ENCODE data around the gene UBE3B. TPM values are rescaled to one million over a fixed set of nuclear protein-coding genes. Genes with fewer than 3 reads are reported as not detected.
A peak's percentile ranks its signal among the peaks of the same experiment; 100 is the strongest.

UBE3B gene
- total RNA-seq, 4 donors from 2014 or later, result 14.7 to 64.2 (median 30.7) TPM

DNA sequence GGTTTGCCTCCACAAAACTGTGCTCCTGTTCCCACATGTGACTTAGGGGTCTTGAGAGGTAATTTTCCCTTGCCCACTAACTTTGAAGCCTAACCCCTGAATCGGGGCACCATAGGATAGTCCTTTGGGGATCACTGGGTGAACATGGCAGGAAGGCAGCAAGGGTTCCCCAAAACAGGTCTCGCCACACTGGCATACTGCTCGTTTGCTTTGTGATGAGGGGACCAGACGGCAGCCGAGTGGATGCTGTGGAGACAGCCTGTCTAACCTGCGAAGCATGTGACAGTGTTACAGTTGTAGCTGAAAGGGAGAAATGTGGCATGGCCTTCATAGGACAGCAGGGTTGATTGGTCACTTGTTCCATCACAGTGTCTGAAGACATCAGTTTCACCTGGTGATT is 42.4 kb downstream of the UBE3B start:
- intact Hi-C loops (cut with DNase I; ENCODE audit: low total_unique reads), result no loop called here
- Histone ChIP-seq H3K4me1 (no peaks in the 10 kb centered on the region), H3K27me3 (no peaks in the 10 kb centered on the region), H3K27ac (peak overlapping the region in 1 of 2 donors; percentile 38), H3K4me3 (no peak overlapping the region), H3K9me3 (no peaks in the 10 kb centered on the region), H3K36me3 (no peaks in the 10 kb centered on the region)
- TF ChIP-seq, protein P1, sequence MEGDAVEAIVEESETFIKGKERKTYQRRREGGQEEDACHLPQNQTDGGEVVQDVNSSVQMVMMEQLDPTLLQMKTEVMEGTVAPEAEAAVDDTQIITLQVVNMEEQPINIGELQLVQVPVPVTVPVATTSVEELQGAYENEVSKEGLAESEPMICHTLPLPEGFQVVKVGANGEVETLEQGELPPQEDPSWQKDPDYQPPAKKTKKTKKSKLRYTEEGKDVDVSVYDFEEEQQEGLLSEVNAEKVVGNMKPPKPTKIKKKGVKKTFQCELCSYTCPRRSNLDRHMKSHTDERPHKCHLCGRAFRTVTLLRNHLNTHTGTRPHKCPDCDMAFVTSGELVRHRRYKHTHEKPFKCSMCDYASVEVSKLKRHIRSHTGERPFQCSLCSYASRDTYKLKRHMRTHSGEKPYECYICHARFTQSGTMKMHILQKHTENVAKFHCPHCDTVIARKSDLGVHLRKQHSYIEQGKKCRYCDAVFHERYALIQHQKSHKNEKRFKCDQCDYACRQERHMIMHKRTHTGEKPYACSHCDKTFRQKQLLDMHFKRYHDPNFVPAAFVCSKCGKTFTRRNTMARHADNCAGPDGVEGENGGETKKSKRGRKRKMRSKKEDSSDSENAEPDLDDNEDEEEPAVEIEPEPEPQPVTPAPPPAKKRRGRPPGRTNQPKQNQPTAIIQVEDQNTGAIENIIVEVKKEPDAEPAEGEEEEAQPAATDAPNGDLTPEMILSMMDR (IDR thresholded peaks at IDR 0.05), result no peak
- TF ChIP-seq POLR2A (IDR thresholded peaks at IDR 0.05), result no peak
- DNase-seq, result no peak

DNA sequence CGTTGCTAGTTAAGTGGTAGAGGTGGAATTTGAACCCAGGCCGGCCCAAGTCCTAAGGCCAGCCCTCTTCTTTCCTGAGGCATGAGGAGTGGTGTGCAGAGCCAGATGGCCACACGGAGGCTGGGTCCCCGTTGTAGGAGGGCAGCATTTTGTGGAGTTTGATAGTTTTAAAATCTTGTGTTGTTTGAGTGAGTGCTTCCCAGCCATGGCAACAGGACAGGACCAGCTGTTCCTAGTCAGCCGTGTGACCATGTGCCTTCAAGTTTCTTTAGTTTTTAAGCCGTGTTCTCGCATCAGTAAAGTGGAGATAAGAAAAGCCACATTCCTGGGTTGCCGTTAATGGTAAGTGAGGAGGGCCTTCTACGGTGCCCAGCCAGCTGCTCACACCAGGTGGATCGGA is 44.4 kb downstream of the UBE3B start:
- no peaks in the 10 kb centered on the region for H3K4me1 ChIP-seq
- H3K4me3 ChIP-seq, result no peak overlapping the region
- intact Hi-C loops (cut with DNase I; ENCODE audit: low total_unique reads), result no loop called here
- no peak for DNase-seq
- no peaks in the 10 kb centered on the region for H3K27me3 ChIP-seq
- H3K27ac ChIP-seq, result no peak overlapping the region
- TF ChIP-seq, protein P1 (IDR thresholded peaks at IDR 0.05), result no peak
- TF ChIP-seq POLR2A (IDR thresholded peaks at IDR 0.05), result no peak
- H3K36me3 ChIP-seq, result no peaks in the 10 kb centered on the region
- H3K9me3 ChIP-seq, result no peaks in the 10 kb centered on the region

DNA sequence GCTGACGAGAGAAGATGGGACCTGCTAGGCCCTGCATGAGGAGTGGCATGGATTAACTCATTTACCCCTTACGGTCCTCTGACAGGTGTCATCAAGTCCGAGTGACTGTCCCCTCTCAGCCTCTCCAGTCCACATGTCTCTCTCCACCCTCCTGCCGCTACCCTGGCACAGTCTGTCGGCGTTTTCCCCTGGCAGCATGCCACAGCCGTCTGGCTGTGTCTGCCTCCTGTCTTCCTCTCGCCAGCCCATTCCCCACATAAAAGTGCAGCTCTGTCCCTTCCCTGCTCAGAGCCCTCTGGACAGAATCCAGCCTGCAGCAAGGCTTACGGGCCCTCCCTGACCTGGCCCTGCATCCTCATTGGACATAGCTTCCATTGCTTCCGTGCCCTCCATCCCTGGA is 45.6 kb downstream of the UBE3B start:
- Histone ChIP-seq H3K4me3 (no peak overlapping the region), H3K27ac (no peak overlapping the region), H3K27me3 (no peaks in the 10 kb centered on the region), H3K9me3 (no peaks in the 10 kb centered on the region), H3K36me3 (no peaks in the 10 kb centered on the region), H3K4me1 (no peaks in the 10 kb centered on the region)
- no peak for TF ChIP-seq POLR2A (IDR thresholded peaks at IDR 0.05)
- TF ChIP-seq, protein P1 (IDR thresholded peaks at IDR 0.05), result no peak
- DNase-seq, result no peak
- intact Hi-C loops (cut with DNase I; ENCODE audit: low total_unique reads), result no loop called here

DNA sequence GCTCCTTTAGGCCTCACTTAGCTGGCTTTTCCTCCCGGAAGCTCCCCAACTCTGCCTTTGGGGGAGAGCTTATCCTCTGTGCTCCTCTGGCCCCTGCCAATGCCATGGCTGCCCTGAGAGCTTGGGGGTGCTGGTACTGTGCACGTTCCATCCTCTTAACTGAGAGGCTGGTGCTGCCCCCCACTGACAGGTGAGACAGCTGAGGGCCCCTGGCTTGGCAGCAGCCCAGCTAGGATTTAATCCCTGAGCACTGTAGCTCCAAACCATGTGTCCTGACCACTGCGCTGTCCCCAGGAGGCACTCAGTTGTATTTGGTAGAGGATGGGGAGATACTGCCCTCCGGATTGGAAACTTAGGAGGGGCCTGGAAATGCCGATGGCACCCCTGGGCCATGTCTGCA is 46.1 kb downstream of the UBE3B start:
- intact Hi-C loops (cut with DNase I; ENCODE audit: low total_unique reads), result no loop called here
- no peak for TF ChIP-seq POLR2A (IDR thresholded peaks at IDR 0.05)
- TF ChIP-seq, protein P1 (IDR thresholded peaks at IDR 0.05), result no peak
- H3K27me3 ChIP-seq, result no peaks in the 10 kb centered on the region
- H3K4me1 ChIP-seq, result no peaks in the 10 kb centered on the region
- no peak overlapping the region for H3K4me3 ChIP-seq
- no peak for DNase-seq
- no peak overlapping the region for H3K27ac ChIP-seq
- H3K36me3 ChIP-seq, result no peaks in the 10 kb centered on the region
- no peaks in the 10 kb centered on the region for H3K9me3 ChIP-seq

DNA sequence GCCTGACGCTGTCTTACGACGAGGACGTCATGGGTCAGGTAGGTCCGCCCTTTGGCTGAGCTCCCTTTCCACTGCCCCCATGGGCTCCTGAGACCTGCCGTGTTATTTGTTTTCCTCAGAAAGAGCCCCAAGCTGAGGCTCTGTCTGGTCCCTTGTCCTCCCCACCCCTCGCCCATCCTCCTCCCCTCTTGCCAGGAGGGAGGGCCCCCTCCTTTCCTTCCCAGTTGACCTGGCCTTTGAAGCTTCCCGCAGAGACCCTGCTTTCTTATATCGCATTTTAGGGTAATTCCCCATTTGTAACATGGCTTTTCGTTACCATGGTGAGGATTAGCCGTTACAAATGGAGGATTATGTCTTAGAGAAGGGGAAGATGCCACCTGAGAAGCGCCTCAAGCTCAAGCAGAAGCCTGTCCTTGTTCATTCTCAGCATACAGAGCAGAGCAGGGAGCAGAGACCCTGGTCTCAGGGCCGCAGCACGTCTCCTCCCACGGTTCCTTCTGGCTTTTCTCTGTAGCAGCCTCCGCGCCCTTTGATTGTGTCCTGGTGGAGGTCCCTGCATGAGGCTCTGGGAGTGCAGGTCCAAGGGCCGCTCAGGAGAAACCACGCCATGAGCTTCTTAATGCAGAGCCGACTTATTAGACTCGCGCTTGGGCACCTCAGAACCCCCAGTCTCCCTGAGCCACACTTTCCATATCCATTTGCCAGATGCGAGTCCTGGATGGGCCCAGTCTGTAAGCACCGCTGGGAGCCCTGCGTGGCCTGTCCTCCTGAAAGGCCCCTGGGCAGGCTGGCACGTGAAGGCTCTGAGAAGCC is 47.2 kb downstream of the UBE3B start:
- no peak for TF ChIP-seq POLR2A (IDR thresholded peaks at IDR 0.05)
- TF ChIP-seq, protein P1 (IDR thresholded peaks at IDR 0.05), result no peak
- Histone ChIP-seq H3K27me3 (no peaks in the 10 kb centered on the region), H3K36me3 (no peaks in the 10 kb centered on the region), H3K4me1 (no peaks in the 10 kb centered on the region), H3K9me3 (no peaks in the 10 kb centered on the region), H3K4me3 (no peak overlapping the region), H3K27ac (no peak overlapping the region)
- no peak for DNase-seq
- intact Hi-C loops (cut with DNase I; ENCODE audit: low total_unique reads), result no loop called here
